ENCODE measurements around the gene PSMB7. TPM values are rescaled to one million over a fixed set of nuclear protein-coding genes. Genes with fewer than 3 reads are reported as not detected.

PSMB7 gene
- total and polyA plus RNA-seq, 2 of the 8 experiments (the other 6 are each of a cell fraction or from before 2014, with no cell fraction given) = 222 to 357 TPM

GRCh38 chr9:124337562-124337961 is 77.7 kb downstream of the PSMB7 start:
- H3K9ac ChIP-seq (replicated peaks in 1 of 4; ENCODE audit: extremely low read depth in 1 of 4, low read depth in 3 of 4, low read length in 3 of 4) = no peak overlapping the region
- WGBS, 2 experiments (ENCODE audit: extremely low coverage in 1 of 2, insufficient coverage in 1 of 2, insufficient read length in 1 of 2, insufficient replicate concordance in 2 of 2, low coverage in 1 of 2, low lambda C conversion rate in 2 of 2, missing lambda C conversion rate in 1 of 2) = 91% methylated on average over 5 of the region's 5 CpGs; no CpG with 5 or more reads in 1 of the 2 experiments
- no peak overlapping the region for H3K4me3 ChIP-seq (ENCODE audit: extremely low read depth in 1 of 4, insufficient read depth in 2 of 4, low read depth in 3 of 4, low read length in 4 of 4)
- POLR2A ChIA-PET (ENCODE audit: partially characterized antibody) = interaction anchor here (1.0 kb wide), 1 partner anchor 10 kb away, joined by 3 read pairs; no protein-coding TSS in a partner anchor
- H2BK15ac ChIP-seq (ENCODE audit: low read length) = no peak overlapping the region
- H3K27ac ChIP-seq (ENCODE audit: low read depth, low read length) = no peak overlapping the region
- no peak overlapping the region for H3K18ac ChIP-seq (ENCODE audit: extremely low read depth, low read length)
- H3K36me3 ChIP-seq (ENCODE audit: control insufficient read depth in 2 of 4, insufficient read depth in 4 of 4, low read length in 3 of 4) = no peaks in the 10 kb centered on the region
- H3K79me1 ChIP-seq (ENCODE audit: low read depth, low read length) = no peaks in the 10 kb centered on the region
- H4K20me1 ChIP-seq (replicated peaks in 1 of 2; ENCODE audit: control insufficient read depth in 1 of 2, insufficient read depth in 2 of 2, low read length in 2 of 2) = peaks cover 2 to 8% of the 10 kb centered on the region in 2 experiments
- no peak overlapping the region for H3K23ac ChIP-seq (ENCODE audit: insufficient read length)
- TF ChIP-seq GABPA (IDR thresholded peaks at IDR 0.05; ENCODE audit: borderline replicate concordance, insufficient read depth, low read length) (no peak), SUZ12 (IDR thresholded peaks at IDR 0.05; ENCODE audit: low read length) (no peak), CTBP2 (IDR thresholded peaks at IDR 0.05; ENCODE audit: borderline replicate concordance, insufficient read depth, insufficient read length, low read length) (no peak), TCF12 (IDR thresholded peaks at IDR 0.05; ENCODE audit: low read depth, low read length) (no peak), EGR1 (IDR thresholded peaks at IDR 0.05; ENCODE audit: borderline replicate concordance, low read depth, low read length) (no peak), EZH2 (IDR thresholded peaks at IDR 0.05; ENCODE audit: low read depth, low read length, severe bottlenecking) (no peak)
- no peaks in the 10 kb centered on the region; the same call in 1 of the 2 replicates for H3K23me2 ChIP-seq (ENCODE audit: low read depth, low read length)
- no peak overlapping the region for H2AK5ac ChIP-seq (ENCODE audit: low read depth, low read length)
- no peaks in the 10 kb centered on the region for H3K79me2 ChIP-seq (ENCODE audit: control insufficient read depth in 1 of 2, insufficient read depth in 2 of 2, low read length in 2 of 2)
- H2BK20ac ChIP-seq (ENCODE audit: low read length) = no peak overlapping the region
- H3K56ac ChIP-seq (replicated peaks; ENCODE audit: insufficient read length, low read depth, low read length) = no peak overlapping the region
- H3K27me3 ChIP-seq (replicated peaks in 1 of 4; ENCODE audit: control insufficient read depth in 3 of 4, extremely low read depth in 1 of 4, insufficient read depth in 3 of 4, low read length in 3 of 4) = no peaks in the 10 kb centered on the region
- H3K4ac ChIP-seq (replicated peaks; ENCODE audit: insufficient read length, low read depth, low read length) = no peak overlapping the region
- CTCF ChIA-PET (ENCODE audit: partially characterized antibody) = interaction anchor here (1.1 to 2.8 kb wide), 3 partner anchors 8 to 12 kb away, joined by 3 to 12 read pairs (median 5); no protein-coding TSS in a partner anchor
- peaks cover 0 to 14% (median 6%) of the 10 kb centered on the region in 4 experiments; a peak in 5 of 7 replicates for H3K4me1 ChIP-seq (replicated peaks in 1 of 4; ENCODE audit: control insufficient read depth in 3 of 4, insufficient read depth in 4 of 4, low read length in 3 of 4)
- H2BK120ac ChIP-seq (replicated peaks; ENCODE audit: low read depth, low read length) = no peak overlapping the region
- FAIRE-seq (no peak), DNase-seq (ENCODE audit: low read depth in 1 of 2, low spot score in 2 of 2) (no peak)
- H3K14ac ChIP-seq (ENCODE audit: insufficient read length) = no peak overlapping the region
- no peaks in the 10 kb centered on the region; a peak in 2 of 4 replicates for H3K9me3 ChIP-seq (ENCODE audit: insufficient read depth in 2 of 2, low read depth in 1 of 2, low read length in 1 of 2)
- H2BK5ac ChIP-seq (ENCODE audit: low read depth, low read length) = no peak overlapping the region
- no peak overlapping the region for H4K8ac ChIP-seq (ENCODE audit: extremely low read depth, insufficient read depth, low read length)
- no peak overlapping the region for H2BK12ac ChIP-seq (ENCODE audit: low read depth, low read length)
- H4K5ac ChIP-seq (ENCODE audit: insufficient read length, low read depth, low read length) = no peak overlapping the region
- no peak overlapping the region for H3K4me2 ChIP-seq (ENCODE audit: insufficient read depth in 1 of 2, low read depth in 2 of 2, low read length in 2 of 2)
- no peak overlapping the region for H2AFZ ChIP-seq (ENCODE audit: low read length)
- H4K91ac ChIP-seq (replicated peaks; ENCODE audit: insufficient read length, low read length) = no peak overlapping the region

Data from H1 (cell line).